HL-60 (cell line): Measurements from ENCODE around the gene MAK.

ENCODE experiments used
- POLR2AphosphoS5 ChIP-seq: IDR thresholded peaks from 2 replicates; pipeline ENCODE4 v1.6.1; 2012; ENCODE audit warnings: low read depth
- TF ChIP-seq, protein P1 (sequence below): IDR thresholded peaks from one replicate; pipeline ENCODE4 v1.5.1; 2011; ENCODE audit warnings: low read length, control low read depth, inconsistent platforms; ENCODE audit not compliant: insufficient read depth

DNA sequence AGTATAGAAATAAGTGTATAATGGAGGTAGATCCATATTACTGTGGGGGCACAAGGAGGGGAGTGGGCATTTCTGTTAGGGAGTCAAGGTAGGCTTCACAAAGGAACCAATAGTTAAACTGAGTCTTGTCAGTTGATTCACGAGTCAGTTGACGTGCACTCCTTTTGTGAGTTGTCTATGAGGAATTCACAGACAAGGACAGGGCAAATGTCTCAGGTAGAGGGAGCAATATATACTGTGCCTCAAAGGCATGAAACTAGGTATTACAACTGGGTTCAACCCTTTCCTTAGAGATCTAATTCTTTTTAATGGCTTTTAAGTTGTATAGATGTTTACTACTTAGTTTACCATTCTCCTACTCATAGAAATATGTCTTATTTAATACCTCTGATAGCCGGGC is 104.5 kb downstream of the MAK start:
- TF ChIP-seq POLR2AphosphoS5 = no peak
- TF ChIP-seq, protein P1, sequence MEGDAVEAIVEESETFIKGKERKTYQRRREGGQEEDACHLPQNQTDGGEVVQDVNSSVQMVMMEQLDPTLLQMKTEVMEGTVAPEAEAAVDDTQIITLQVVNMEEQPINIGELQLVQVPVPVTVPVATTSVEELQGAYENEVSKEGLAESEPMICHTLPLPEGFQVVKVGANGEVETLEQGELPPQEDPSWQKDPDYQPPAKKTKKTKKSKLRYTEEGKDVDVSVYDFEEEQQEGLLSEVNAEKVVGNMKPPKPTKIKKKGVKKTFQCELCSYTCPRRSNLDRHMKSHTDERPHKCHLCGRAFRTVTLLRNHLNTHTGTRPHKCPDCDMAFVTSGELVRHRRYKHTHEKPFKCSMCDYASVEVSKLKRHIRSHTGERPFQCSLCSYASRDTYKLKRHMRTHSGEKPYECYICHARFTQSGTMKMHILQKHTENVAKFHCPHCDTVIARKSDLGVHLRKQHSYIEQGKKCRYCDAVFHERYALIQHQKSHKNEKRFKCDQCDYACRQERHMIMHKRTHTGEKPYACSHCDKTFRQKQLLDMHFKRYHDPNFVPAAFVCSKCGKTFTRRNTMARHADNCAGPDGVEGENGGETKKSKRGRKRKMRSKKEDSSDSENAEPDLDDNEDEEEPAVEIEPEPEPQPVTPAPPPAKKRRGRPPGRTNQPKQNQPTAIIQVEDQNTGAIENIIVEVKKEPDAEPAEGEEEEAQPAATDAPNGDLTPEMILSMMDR = no peak
